ENCODE measurements around the gene TTLL5.

TTLL5 gene

GRCh38 chr14:75702616-75703261 is 41.7 kb downstream of the TTLL5 start:
- no peak for DNase-seq

GRCh38 chr14:75703467-75703866 is 42.4 kb downstream of the TTLL5 start:
- peak in 1 of 3 donors; percentile 40 for DNase-seq

GRCh38 chr14:75705014-75705413 is 44.0 kb downstream of the TTLL5 start:
- DNase-seq = peak in 2 of 3 donors; percentile 2 to 35

- peak; percentile 80 to 87 (median 82) for DNase-seq
Measured at GRCh38 chr14:75709207-75709812, 48.3 kb downstream of the TTLL5 start.

GRCh38 chr14:75711105-75711795 is 50.2 kb downstream of the TTLL5 start:
- DNase-seq = peak; percentile 41 to 48 (median 42)

GRCh38 chr14:75711796-75712211 is 50.8 kb downstream of the TTLL5 start:
- peak in 2 of 3 donors; percentile 2 to 24 for DNase-seq

- peak in 1 of 3 donors; percentile 2 for DNase-seq
Measured at GRCh38 chr14:75714991-75715390, 53.9 kb downstream of the TTLL5 start.

- peak in 1 of 3 donors; percentile 55 for DNase-seq
Measured at GRCh38 chr14:75715926-75716780, 55.1 kb downstream of the TTLL5 start.

GRCh38 chr14:75717729-75718128 is 56.7 kb downstream of the TTLL5 start:
- no peak for DNase-seq

GRCh38 chr14:75718199-75718598 is 57.2 kb downstream of the TTLL5 start:
- DNase-seq = no peak

GRCh38 chr14:75720116-75720515 is 59.1 kb downstream of the TTLL5 start:
- DNase-seq = peak; percentile 26 to 28 (median 27)

GRCh38 chr14:75720842-75721498 is 59.9 kb downstream of the TTLL5 start:
- DNase-seq = peak in 2 of 3 donors; percentile 9 to 35

GRCh38 chr14:75723716-75724115 is 62.7 kb downstream of the TTLL5 start:
- peak in 2 of 3 donors; percentile 14 to 36 for DNase-seq

- no peak for DNase-seq
Measured at GRCh38 chr14:75724414-75725204, 63.6 kb downstream of the TTLL5 start.

- no peak for DNase-seq
Measured at GRCh38 chr14:75725481-75725880, 64.4 kb downstream of the TTLL5 start.

- no peak for DNase-seq
Measured at GRCh38 chr14:75726321-75726720, 65.3 kb downstream of the TTLL5 start.

GRCh38 chr14:75727124-75727523 is 66.1 kb downstream of the TTLL5 start:
- DNase-seq = no peak

- DNase-seq = no peak
Measured at GRCh38 chr14:75732888-75733287, 71.8 kb downstream of the TTLL5 start.

GRCh38 chr14:75734854-75735253 is 73.8 kb downstream of the TTLL5 start:
- no peak for DNase-seq

GRCh38 chr14:75736845-75737485 is 75.9 kb downstream of the TTLL5 start:
- DNase-seq = no peak

GRCh38 chr14:75738192-75738591 is 77.1 kb downstream of the TTLL5 start:
- DNase-seq = no peak
